Mesendoderm (in vitro differentiated cells): ENCODE results near the gene NCOR2.

ENCODE experiments used
- DNase-seq: peaks from one replicate; pipeline ENCODE4 v3.0.0; 2013
- H2AK5ac ChIP-seq: 2 replicates; pipeline ENCODE4 v1.6.1; 2013; ENCODE audit warnings: low read length, inconsistent platforms
- H2BK120ac ChIP-seq: 2 replicates; pipeline ENCODE4 v1.6.1; 2013; ENCODE audit warnings: low read depth, mild to moderate bottlenecking, low read length, moderate library complexity, mixed read lengths
- H2BK15ac ChIP-seq: replicated peaks from 2 replicates; pipeline ENCODE4 v1.6.1; 2013; ENCODE audit warnings: low read depth, mild to moderate bottlenecking, moderate library complexity
- H2BK5ac ChIP-seq: 2 replicates; pipeline ENCODE4 v1.6.1; 2013; ENCODE audit warnings: low read length, inconsistent platforms
- H3K18ac ChIP-seq: 2 replicates; pipeline ENCODE4 v1.6.1; 2013; ENCODE audit warnings: mild to moderate bottlenecking, low read length, mixed read lengths
- H3K23ac ChIP-seq: one replicate; pipeline ENCODE4 v1.6.1; 2013; ENCODE audit warnings: low read length
- H3K27ac ChIP-seq: 2 replicates; pipeline ENCODE4 v1.5.1; 2013; ENCODE audit warnings: low read depth, mild to moderate bottlenecking, inconsistent platforms, low read length, moderate library complexity
- H3K27me3 ChIP-seq: 2 replicates; pipeline ENCODE4 v1.6.1; 2013; ENCODE audit warnings: low read length, control low read depth, mild to moderate bottlenecking, inconsistent platforms; ENCODE audit not compliant: insufficient read depth, poor library complexity
- H3K36me3 ChIP-seq: 2 replicates; pipeline ENCODE4 v1.6.1; 2013; ENCODE audit warnings: low read length, inconsistent platforms; ENCODE audit not compliant: control insufficient read depth, insufficient read depth
- H3K4ac ChIP-seq: one replicate; pipeline ENCODE4 v1.6.1; 2013; ENCODE audit warnings: low read depth, mild to moderate bottlenecking, low read length, moderate library complexity
- H3K4me1 ChIP-seq: 2 replicates; pipeline ENCODE4 v1.6.1; 2013; ENCODE audit warnings: low read depth, low read length, inconsistent platforms; ENCODE audit not compliant: control insufficient read depth
- H3K4me2 ChIP-seq: 2 replicates; pipeline ENCODE4 v1.6.1; 2013; ENCODE audit warnings: low read length
- H3K4me3 ChIP-seq: 2 replicates; pipeline ENCODE4 v1.5.1; 2013; ENCODE audit warnings: mild to moderate bottlenecking, low read length
- H3K56ac ChIP-seq: one replicate; pipeline ENCODE4 v1.6.1; 2013; ENCODE audit warnings: low read length
- H3K79me1 ChIP-seq: 2 replicates; pipeline ENCODE4 v1.6.1; 2013; ENCODE audit warnings: low read length, inconsistent platforms
- H3K79me2 ChIP-seq: 2 replicates; pipeline ENCODE4 v1.6.1; 2013; ENCODE audit warnings: mild to moderate bottlenecking, low read length; ENCODE audit not compliant: control insufficient read depth, insufficient read depth
- H3K9ac ChIP-seq: 2 replicates; pipeline ENCODE4 v1.6.1; 2013; ENCODE audit warnings: low read length, inconsistent platforms
- H4K5ac ChIP-seq: one replicate; pipeline ENCODE4 v1.6.1; 2013; ENCODE audit warnings: low read length
- H4K8ac ChIP-seq: one replicate; pipeline ENCODE4 v1.6.1; 2013; ENCODE audit warnings: low read depth, mild to moderate bottlenecking, control low read depth, low read length, moderate library complexity
- WGBS: extraction: QIAGEN DNeasy Blood & Tissue Kit; methylation state at CpG from one replicate; pipeline ENCODE4 v1.1.7; 2013; ENCODE audit warnings: low lambda C conversion rate, missing lambda C conversion rate; ENCODE audit not compliant: insufficient coverage; ENCODE audit errors: extremely low coverage; 5-methylcytosine and 5-hydroxymethylcytosine counted together

NCOR2 gene

GRCh38 chr12:124543590-124544310, 23.7 kb downstream of the NCOR2 start:
- peaks cover 82% of the 10 kb centered on the region for H3K79me2 ChIP-seq
- H3K4me2 ChIP-seq = no peak overlapping the region
- H3K9ac ChIP-seq = peak overlapping the region; percentile 36
- H2BK15ac ChIP-seq = no peak overlapping the region
- H2BK5ac ChIP-seq = no peak overlapping the region
- no peak overlapping the region for H3K27ac ChIP-seq
- no peak for DNase-seq
- H3K4me3 ChIP-seq = no peak overlapping the region
- H3K4me1 ChIP-seq = peaks cover 6% of the 10 kb centered on the region
- no peak overlapping the region for H3K18ac ChIP-seq
- no peak overlapping the region for H3K4ac ChIP-seq
- WGBS = no CpG with 5 or more reads among the region's 37 CpGs
- no peak overlapping the region for H2AK5ac ChIP-seq
- peak overlapping the region; percentile 89 for H3K23ac ChIP-seq
- no peaks in the 10 kb centered on the region for H3K27me3 ChIP-seq
- no peak overlapping the region for H2BK120ac ChIP-seq
- H4K8ac ChIP-seq = no peak overlapping the region
- peak overlapping the region; percentile 34 for H3K56ac ChIP-seq
- peaks cover 25% of the 10 kb centered on the region for H3K79me1 ChIP-seq
- no peaks in the 10 kb centered on the region for H3K36me3 ChIP-seq
- no peak overlapping the region for H4K5ac ChIP-seq

- no peak overlapping the region for H3K4me2 ChIP-seq
- no peak overlapping the region for H4K5ac ChIP-seq
- H3K18ac ChIP-seq = no peak overlapping the region
- no peak overlapping the region for H3K9ac ChIP-seq
- peaks cover 6% of the 10 kb centered on the region for H3K4me1 ChIP-seq
- H3K79me1 ChIP-seq = peaks cover 27% of the 10 kb centered on the region
- H3K4ac ChIP-seq = no peak overlapping the region
- peaks cover 82% of the 10 kb centered on the region for H3K79me2 ChIP-seq
- H2BK5ac ChIP-seq = no peak overlapping the region
- no CpG with 5 or more reads among the region's 20 CpGs for WGBS
- H2BK15ac ChIP-seq = no peak overlapping the region
- no peaks in the 10 kb centered on the region for H3K36me3 ChIP-seq
- no peak overlapping the region for H4K8ac ChIP-seq
- DNase-seq = peak; percentile 76
- no peak overlapping the region for H3K27ac ChIP-seq
- H2BK120ac ChIP-seq = no peak overlapping the region
- H3K23ac ChIP-seq = peak overlapping the region; percentile 89
- no peak overlapping the region for H2AK5ac ChIP-seq
- peak overlapping the region; percentile 56 for H3K56ac ChIP-seq
- H3K4me3 ChIP-seq = no peak overlapping the region
- H3K27me3 ChIP-seq = no peaks in the 10 kb centered on the region
Observed at GRCh38 chr12:124543052-124543589, 24.3 kb downstream of the NCOR2 start.

- Histone ChIP-seq H3K4ac (no peak overlapping the region), H3K18ac (no peak overlapping the region), H2BK15ac (no peak overlapping the region), H4K5ac (no peak overlapping the region), H2AK5ac (no peak overlapping the region), H3K56ac (no peak overlapping the region), H3K4me2 (no peak overlapping the region), H2BK120ac (no peak overlapping the region), H4K8ac (no peak overlapping the region), H3K27ac (no peak overlapping the region), H3K23ac (no peak overlapping the region), H2BK5ac (no peak overlapping the region), H3K27me3 (no peaks in the 10 kb centered on the region), H3K4me1 (peaks cover 6% of the 10 kb centered on the region), H3K79me2 (peaks cover 83% of the 10 kb centered on the region), H3K9ac (no peak overlapping the region), H3K79me1 (peaks cover 26% of the 10 kb centered on the region), H3K36me3 (no peaks in the 10 kb centered on the region), H3K4me3 (no peak overlapping the region)
- no CpG with 5 or more reads among the region's 28 CpGs for WGBS
- no peak for DNase-seq
Observed at GRCh38 chr12:124542021-124542949, 25.1 kb downstream of the NCOR2 start.

GRCh38 chr12:124541322-124541721, 26.1 kb downstream of the NCOR2 start:
- H4K5ac ChIP-seq = no peak overlapping the region
- no peak overlapping the region for H4K8ac ChIP-seq
- H3K36me3 ChIP-seq = no peaks in the 10 kb centered on the region
- no peak overlapping the region for H3K9ac ChIP-seq
- no peak overlapping the region for H3K4me2 ChIP-seq
- DNase-seq = no peak
- H2AK5ac ChIP-seq = no peak overlapping the region
- peaks cover 84% of the 10 kb centered on the region for H3K79me2 ChIP-seq
- H3K4me3 ChIP-seq = no peak overlapping the region
- H3K27me3 ChIP-seq = no peaks in the 10 kb centered on the region
- H3K27ac ChIP-seq = no peak overlapping the region
- peaks cover 29% of the 10 kb centered on the region for H3K79me1 ChIP-seq
- H2BK15ac ChIP-seq = no peak overlapping the region
- WGBS = 100% methylated on average over 1 of the region's 1 CpG
- H3K18ac ChIP-seq = no peak overlapping the region
- H3K4ac ChIP-seq = no peak overlapping the region
- H3K56ac ChIP-seq = no peak overlapping the region
- H2BK120ac ChIP-seq = no peak overlapping the region
- H3K23ac ChIP-seq = no peak overlapping the region
- peaks cover 6% of the 10 kb centered on the region for H3K4me1 ChIP-seq
- H2BK5ac ChIP-seq = no peak overlapping the region

GRCh38 chr12:124539084-124540041, 28.0 kb downstream of the NCOR2 start:
- no peak overlapping the region for H2BK5ac ChIP-seq
- no peaks in the 10 kb centered on the region for H3K36me3 ChIP-seq
- H3K4ac ChIP-seq = no peak overlapping the region
- no peak overlapping the region for H3K27ac ChIP-seq
- H4K8ac ChIP-seq = no peak overlapping the region
- no peaks in the 10 kb centered on the region for H3K27me3 ChIP-seq
- no peak overlapping the region for H3K18ac ChIP-seq
- no peak overlapping the region for H3K9ac ChIP-seq
- no peak overlapping the region for H4K5ac ChIP-seq
- no peak for DNase-seq
- H2BK15ac ChIP-seq = no peak overlapping the region
- H3K56ac ChIP-seq = peak overlapping the region; percentile 60
- no peak overlapping the region for H2AK5ac ChIP-seq
- peaks cover 84% of the 10 kb centered on the region for H3K79me2 ChIP-seq
- H3K4me2 ChIP-seq = no peak overlapping the region
- no CpG with 5 or more reads among the region's 37 CpGs for whole genome bisulfite sequencing
- H3K4me3 ChIP-seq = no peak overlapping the region
- H3K4me1 ChIP-seq = peaks cover 6% of the 10 kb centered on the region
- H2BK120ac ChIP-seq = no peak overlapping the region
- H3K79me1 ChIP-seq = peaks cover 30% of the 10 kb centered on the region
- H3K23ac ChIP-seq = no peak overlapping the region
